ENCODE data around the gene RAD51D. TPM values are rescaled to one million over a fixed set of nuclear protein-coding genes. Genes with fewer than 3 reads are reported as not detected.
A peak's percentile ranks its signal among the peaks of the same experiment; 100 is the strongest.

The RAD51D gene
- total and polyA plus RNA-seq, 2 donors (not counting 1 experiment from before 2014, with no cell fraction given), result 12.6 to 15.6 TPM

DNA sequence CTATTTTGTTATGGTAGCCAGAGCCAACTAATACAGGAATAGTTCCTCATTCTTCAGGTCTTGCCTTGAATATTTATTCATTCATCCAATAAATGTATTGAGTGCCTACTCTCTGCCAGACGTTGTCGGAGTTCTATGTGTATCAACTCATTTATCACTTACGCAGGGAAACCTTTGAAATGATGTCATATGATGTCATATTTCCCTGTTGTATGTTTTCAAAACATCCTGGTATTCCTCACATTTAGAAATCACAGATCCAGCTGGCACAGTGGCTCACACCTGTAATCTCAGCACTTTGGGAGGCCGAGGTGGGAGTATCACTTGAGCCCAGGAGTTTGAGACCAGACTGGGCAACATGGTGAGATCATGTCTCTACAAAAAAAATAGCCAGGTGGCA is 25.2 kb upstream of the RAD51D start:
- no peak overlapping the region for H3K4me3 ChIP-seq (replicated peaks in 1 of 4; ENCODE audit: control extremely low read depth in 1 of 4, insufficient read depth in 1 of 4, low read depth in 3 of 4, low read length in 4 of 4)
- no peak for TF ChIP-seq EZH2 (IDR thresholded peaks at IDR 0.05; ENCODE audit: low read length, missing control alignments)
- TF ChIP-seq, protein P1, sequence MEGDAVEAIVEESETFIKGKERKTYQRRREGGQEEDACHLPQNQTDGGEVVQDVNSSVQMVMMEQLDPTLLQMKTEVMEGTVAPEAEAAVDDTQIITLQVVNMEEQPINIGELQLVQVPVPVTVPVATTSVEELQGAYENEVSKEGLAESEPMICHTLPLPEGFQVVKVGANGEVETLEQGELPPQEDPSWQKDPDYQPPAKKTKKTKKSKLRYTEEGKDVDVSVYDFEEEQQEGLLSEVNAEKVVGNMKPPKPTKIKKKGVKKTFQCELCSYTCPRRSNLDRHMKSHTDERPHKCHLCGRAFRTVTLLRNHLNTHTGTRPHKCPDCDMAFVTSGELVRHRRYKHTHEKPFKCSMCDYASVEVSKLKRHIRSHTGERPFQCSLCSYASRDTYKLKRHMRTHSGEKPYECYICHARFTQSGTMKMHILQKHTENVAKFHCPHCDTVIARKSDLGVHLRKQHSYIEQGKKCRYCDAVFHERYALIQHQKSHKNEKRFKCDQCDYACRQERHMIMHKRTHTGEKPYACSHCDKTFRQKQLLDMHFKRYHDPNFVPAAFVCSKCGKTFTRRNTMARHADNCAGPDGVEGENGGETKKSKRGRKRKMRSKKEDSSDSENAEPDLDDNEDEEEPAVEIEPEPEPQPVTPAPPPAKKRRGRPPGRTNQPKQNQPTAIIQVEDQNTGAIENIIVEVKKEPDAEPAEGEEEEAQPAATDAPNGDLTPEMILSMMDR (conservative IDR thresholded peaks at IDR 0.05 in 1 of 2, IDR thresholded peaks at IDR 0.05 in 1 of 2; ENCODE audit: low read depth in 1 of 2, low read length in 2 of 2), result no peak
- H4K20me1 ChIP-seq (ENCODE audit: control insufficient read depth, extremely low read depth, insufficient read depth, low read length), result no peaks in the 10 kb centered on the region
- peaks cover 2% of the 10 kb centered on the region for H3K4me1 ChIP-seq (ENCODE audit: control insufficient read depth, extremely low read depth, insufficient read depth, low read length)
- H3K9me3 ChIP-seq (ENCODE audit: control insufficient read depth, insufficient read depth, low read depth, low read length), result no peaks in the 10 kb centered on the region
- no peak overlapping the region for H3K27ac ChIP-seq (ENCODE audit: insufficient read depth, low read length)
- no peak overlapping the region for H3K9ac ChIP-seq (ENCODE audit: insufficient read depth, low read length)
- H3K4me2 ChIP-seq (ENCODE audit: extremely low read depth, insufficient read depth, low read length), result no peak overlapping the region
- no peak overlapping the region for H2AFZ ChIP-seq (ENCODE audit: low read length)
- peaks cover 16% of the 10 kb centered on the region for H3K79me2 ChIP-seq (ENCODE audit: control insufficient read depth, insufficient read depth, low read length)
- DNase-seq (ENCODE audit: low read depth in 2 of 2), result no peak
- H3K27me3 ChIP-seq (ENCODE audit: control insufficient read depth, insufficient read depth, low read length), result peaks cover 11% of the 10 kb centered on the region
- H3K36me3 ChIP-seq (ENCODE audit: control insufficient read depth, insufficient read depth, low read length), result no peaks in the 10 kb centered on the region

DNA sequence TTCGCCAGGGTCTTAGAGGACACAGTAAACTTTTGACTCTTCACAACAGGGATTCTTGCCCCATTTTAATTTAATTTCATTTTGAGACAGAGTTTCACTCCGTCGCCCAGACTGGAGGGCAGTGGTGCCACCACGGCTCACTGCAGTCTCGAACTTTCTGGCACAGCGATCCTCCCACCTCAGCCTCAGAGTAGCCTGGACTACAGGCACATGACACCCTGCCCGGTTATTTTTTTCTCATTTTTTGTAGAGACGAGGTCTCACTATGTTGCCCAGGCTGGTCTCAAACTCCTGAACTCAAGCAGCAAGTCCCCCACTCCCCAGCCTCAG is 22.8 kb upstream of the RAD51D start:
- Histone ChIP-seq H3K4me3 (replicated peaks in 1 of 4; ENCODE audit: control extremely low read depth in 1 of 4, insufficient read depth in 1 of 4, low read depth in 3 of 4, low read length in 4 of 4) (peak overlapping the region in 2 of 4 experiments; percentile 95 to 96), H3K9ac (ENCODE audit: insufficient read depth, low read length) (no peak overlapping the region), H3K27ac (ENCODE audit: insufficient read depth, low read length) (no peak overlapping the region), H3K36me3 (ENCODE audit: control insufficient read depth, insufficient read depth, low read length) (peaks cover 6% of the 10 kb centered on the region), H3K79me2 (ENCODE audit: control insufficient read depth, insufficient read depth, low read length) (peaks cover 16% of the 10 kb centered on the region), H4K20me1 (ENCODE audit: control insufficient read depth, extremely low read depth, insufficient read depth, low read length) (no peaks in the 10 kb centered on the region), H2AFZ (ENCODE audit: low read length) (no peak overlapping the region), H3K27me3 (ENCODE audit: control insufficient read depth, insufficient read depth, low read length) (peaks cover 8% of the 10 kb centered on the region), H3K4me1 (ENCODE audit: control insufficient read depth, extremely low read depth, insufficient read depth, low read length) (peaks cover 2% of the 10 kb centered on the region), H3K9me3 (ENCODE audit: control insufficient read depth, insufficient read depth, low read depth, low read length) (no peaks in the 10 kb centered on the region), H3K4me2 (ENCODE audit: extremely low read depth, insufficient read depth, low read length) (peak overlapping the region; percentile 57)
- no peak for TF ChIP-seq EZH2 (IDR thresholded peaks at IDR 0.05; ENCODE audit: low read length, missing control alignments)
- no peak for DNase-seq (ENCODE audit: low read depth in 2 of 2)

DNA sequence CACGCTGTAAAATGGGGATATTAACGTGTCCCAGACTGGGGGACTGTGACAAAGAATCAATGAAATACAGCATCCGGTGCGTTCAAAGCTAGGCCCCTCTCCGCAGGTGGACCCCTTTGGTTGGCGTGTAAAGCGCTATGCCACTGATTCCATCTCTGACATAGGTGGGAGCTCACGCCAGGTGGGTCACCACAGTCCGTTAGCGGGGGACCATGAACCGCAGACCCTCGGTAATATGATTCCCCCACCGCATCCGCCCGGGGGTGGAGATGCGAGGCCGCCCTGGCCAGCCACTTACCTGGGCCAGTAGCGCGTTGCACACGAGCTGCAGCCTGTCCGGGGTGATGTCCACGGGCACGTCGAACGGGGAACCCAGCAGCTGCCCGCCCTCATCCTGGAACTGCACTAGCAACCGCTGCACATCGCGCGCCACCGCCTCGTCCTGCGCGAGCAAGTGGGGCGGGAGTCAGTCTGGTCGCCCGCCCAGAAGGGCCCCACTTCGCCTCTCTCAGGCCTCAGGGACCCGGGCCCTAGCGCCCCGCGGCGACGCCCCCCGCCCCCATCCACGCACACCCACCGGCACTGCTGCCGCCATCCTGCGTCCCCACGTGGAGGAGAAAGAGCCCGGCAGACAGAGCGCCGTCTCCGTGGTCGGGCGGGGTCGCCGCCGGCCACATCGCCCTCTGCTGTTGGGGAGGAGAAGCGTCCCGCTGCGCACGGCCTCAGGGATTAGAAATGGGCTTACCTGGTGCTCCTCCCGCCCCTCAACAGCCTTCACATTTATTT is 22.2 kb upstream of the RAD51D start, which contains the start of gene NLE1:
NLE1 (minus strand) TSS at position 623 of the 786 bp plus-strand sequence; CDS start at position 595, 28 bp downstream.
- peak; percentile 77 to 80 for DNase-seq (ENCODE audit: low read depth in 2 of 2)
- H3K4me1 ChIP-seq (ENCODE audit: control insufficient read depth, extremely low read depth, insufficient read depth, low read length), result peaks cover 2% of the 10 kb centered on the region
- peak within 1 kb of the TSS; percentile 85 for H2AFZ ChIP-seq (ENCODE audit: low read length)
- TF ChIP-seq, protein P1 (conservative IDR thresholded peaks at IDR 0.05 in 1 of 2, IDR thresholded peaks at IDR 0.05 in 1 of 2; ENCODE audit: low read depth in 1 of 2, low read length in 2 of 2), result peak; percentile 70 to 92
- TF ChIP-seq EZH2 (IDR thresholded peaks at IDR 0.05; ENCODE audit: low read length, missing control alignments), result no peak
- H3K36me3 ChIP-seq (ENCODE audit: control insufficient read depth, insufficient read depth, low read length), result peaks cover 12% of the 10 kb centered on the region
- H3K27ac ChIP-seq (ENCODE audit: insufficient read depth, low read length), result peak within 1 kb of the TSS; percentile 70
- H3K9me3 ChIP-seq (ENCODE audit: control insufficient read depth, insufficient read depth, low read depth, low read length), result no peaks in the 10 kb centered on the region
- H4K20me1 ChIP-seq (ENCODE audit: control insufficient read depth, extremely low read depth, insufficient read depth, low read length), result no peaks in the 10 kb centered on the region
- H3K79me2 ChIP-seq (ENCODE audit: control insufficient read depth, insufficient read depth, low read length), result peaks cover 16% of the 10 kb centered on the region
- H3K4me3 ChIP-seq (replicated peaks in 1 of 4; ENCODE audit: control extremely low read depth in 1 of 4, insufficient read depth in 1 of 4, low read depth in 3 of 4, low read length in 4 of 4), result peak within 1 kb of the TSS; percentile 93 to 99 (median 96)
- peak within 1 kb of the TSS; percentile 68 for H3K9ac ChIP-seq (ENCODE audit: insufficient read depth, low read length)
- peaks cover 4% of the 10 kb centered on the region for H3K27me3 ChIP-seq (ENCODE audit: control insufficient read depth, insufficient read depth, low read length)
- peak within 1 kb of the TSS; percentile 83 for H3K4me2 ChIP-seq (ENCODE audit: extremely low read depth, insufficient read depth, low read length)

Measured in fibroblast of lung (primary cell).